Measurements from ENCODE around the gene RPS19BP1.
"Not testable (repeated sequence)": the region's sequence is repeated elsewhere in the genome, so short reads cannot be mapped to it uniquely, and the experiment has no call there.

- not testable (repeated sequence) for TF ChIP-seq POLR2A (IDR thresholded peaks at IDR 0.05; ENCODE audit: low read depth, low read length); POLR2AphosphoS5 (IDR thresholded peaks at IDR 0.05; ENCODE audit: low read depth, low read length); POU2F2 (IDR thresholded peaks at IDR 0.05; ENCODE audit: low read depth, low read length); TAF1 (IDR thresholded peaks at IDR 0.05; ENCODE audit: low read depth, low read length); SPI1 (IDR thresholded peaks at IDR 0.05; ENCODE audit: low read depth, low read length); PAX5 (IDR thresholded peaks at IDR 0.05; ENCODE audit: insufficient read depth, low read length, severe bottlenecking)
These were observed 10.5 kb downstream of the RPS19BP1 start for GRCh38 chr22:39522091-39522490.

Measured in GM12891 (cell line).